Left renal cortex interstitium (tissue), 4 donors: ENCODE data around the gene HDAC6. TPM values are rescaled to one million over a fixed set of nuclear protein-coding genes. Genes with fewer than 3 reads are reported as not detected.
A peak's percentile ranks its signal among the peaks of the same experiment; 100 is the strongest.
"Not testable (repeated sequence)": the region's sequence is repeated elsewhere in the genome, so short reads cannot be mapped to it uniquely, and the experiment has no call there.

ENCODE experiments used
- DNase-seq, 4 donors: peaks; one replicate each; pipeline ENCODE4 v3.0.0-alpha.2; 2013; ENCODE audit warnings: low read depth in 4 of 4, low spot score in 2 of 4, missing footprints in 1 of 4
- polyA plus RNA-seq, 4 donors: library from polyadenylated mRNA; unstranded; fragments of 120-200 nt; gene quantifications; one replicate each; pipeline ENCODE4 v1.2.1, GENCODE V29; 2013; ENCODE audit not compliant: insufficient read length in 4 of 4

HDAC6 gene
- polyA plus RNA-seq, 4 donors, result 135 to 220 (median 177) TPM

DNA sequence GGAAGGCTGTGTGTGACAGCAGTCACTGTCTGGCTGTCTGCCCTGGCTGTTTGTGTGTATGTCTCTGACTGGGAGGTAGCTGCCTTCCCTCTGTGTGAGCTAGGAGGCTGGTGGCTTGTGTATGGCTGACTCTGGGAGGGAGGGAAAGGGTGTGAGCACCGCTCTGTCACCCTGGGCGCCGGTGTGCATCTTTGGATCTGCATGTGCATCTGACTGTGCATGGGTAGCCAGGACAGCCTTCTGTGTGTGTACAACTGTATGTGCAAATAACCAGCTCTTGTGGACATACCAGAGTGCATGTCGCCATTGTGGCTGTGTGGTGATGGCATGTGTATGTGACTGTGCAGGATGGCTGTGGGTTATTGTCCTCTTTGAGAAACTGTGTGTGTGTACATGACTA, 17.0 kb downstream of the HDAC6 start:
- no peak for DNase-seq

DNA sequence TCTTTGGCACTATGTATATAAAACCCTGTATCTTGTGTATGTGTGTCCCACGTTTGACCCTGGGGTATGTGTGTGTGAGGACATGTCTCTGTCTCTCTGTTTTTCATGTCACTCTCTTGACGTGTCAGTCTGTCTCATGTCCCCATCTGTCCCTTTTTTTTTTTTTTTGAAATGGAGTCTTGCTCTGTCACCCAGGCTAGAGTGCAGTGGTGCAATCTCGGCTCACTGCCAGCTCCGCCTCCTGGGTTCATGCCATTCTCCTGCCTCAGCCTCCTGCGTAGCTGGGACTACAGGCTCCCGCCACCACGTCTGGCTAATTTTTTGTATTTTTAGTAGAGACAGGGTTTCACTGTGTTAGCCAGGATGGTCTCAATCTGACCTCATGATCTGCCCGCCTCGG, 17.5 kb downstream of the HDAC6 start:
- DNase-seq, result not testable (repeated sequence)

GRCh38 chrX:48823053-48823452, 21.2 kb downstream of the HDAC6 start:
- no peak for DNase-seq

- no peak for DNase-seq
These were observed 22.2 kb downstream of the HDAC6 start for GRCh38 chrX:48824066-48824465.

- DNase-seq, result no peak
These were observed 24.4 kb downstream of the HDAC6 start, which contains the start of gene ERAS for GRCh38 chrX:48826135-48826875. ERAS (plus strand) TSS chrX:48826513; CDS start chrX:48829124, 2,611 bp downstream.

DNA sequence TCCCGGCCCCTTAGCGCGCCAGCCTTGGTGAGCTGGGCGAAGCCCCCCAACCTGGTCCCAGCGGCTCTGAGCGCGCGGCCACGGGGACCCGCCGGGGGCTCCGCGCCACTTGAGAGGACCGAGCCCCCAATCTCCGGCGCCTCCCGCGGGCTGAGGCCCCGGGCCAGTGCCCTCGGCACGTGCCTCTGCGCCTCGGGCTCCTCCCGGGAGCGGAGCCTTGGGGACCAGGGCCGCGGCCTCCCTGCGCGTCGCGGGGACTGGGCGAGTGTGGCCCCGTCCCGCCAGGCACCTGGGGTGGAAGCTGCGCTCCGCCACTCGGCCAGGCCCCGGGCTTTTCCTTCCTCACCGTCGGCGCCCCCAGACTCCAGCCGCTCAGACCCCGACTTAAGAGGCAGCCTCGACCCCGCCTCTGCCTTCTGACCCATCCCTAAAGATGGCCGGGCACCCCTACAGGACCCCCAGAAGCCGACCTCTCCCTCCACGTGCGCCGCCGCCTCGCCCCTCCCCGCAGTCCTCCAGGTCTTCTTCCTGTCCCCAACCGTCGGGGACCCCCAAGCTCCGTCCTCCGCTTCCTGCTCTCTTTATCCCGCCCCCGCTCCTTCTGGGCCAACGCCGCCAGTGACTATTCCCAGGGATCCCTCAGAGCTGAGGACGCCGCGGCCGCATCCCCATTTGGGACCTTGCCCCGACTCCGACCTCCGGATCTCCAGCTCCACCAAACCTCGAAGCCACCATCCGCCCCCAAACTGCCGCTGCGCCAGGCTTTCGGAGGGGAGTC, 25.2 kb downstream of the HDAC6 start:
- no peak for DNase-seq

GRCh38 chrX:48827654-48827968, 25.7 kb downstream of the HDAC6 start:
- DNase-seq, result no peak

GRCh38 chrX:48829016-48829735, 27.3 kb downstream of the HDAC6 start:
- no peak for DNase-seq

GRCh38 chrX:48831136-48831908, 29.5 kb downstream of the HDAC6 start:
- no peak for DNase-seq

DNA sequence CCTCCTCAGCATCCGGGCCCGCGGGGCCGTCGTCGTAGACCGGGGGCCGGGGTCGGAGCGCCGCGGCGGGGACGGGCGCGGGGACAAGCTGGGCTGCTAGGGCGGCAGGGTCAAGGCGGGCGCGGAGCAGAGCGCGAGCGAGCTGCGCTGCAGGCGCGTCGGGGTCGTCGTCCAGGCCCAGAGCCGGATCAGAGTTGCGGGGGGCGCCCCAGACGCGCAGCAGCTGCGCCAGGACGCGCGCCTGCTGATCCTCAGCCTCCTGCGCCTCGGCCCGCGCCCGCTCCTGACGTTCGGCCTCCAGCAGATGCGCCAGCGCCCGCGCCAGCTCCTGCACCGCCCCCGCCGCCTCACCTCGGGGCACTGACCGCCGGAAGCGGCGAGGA, 30.0 kb downstream of the HDAC6 start:
- no peak for DNase-seq

DNA sequence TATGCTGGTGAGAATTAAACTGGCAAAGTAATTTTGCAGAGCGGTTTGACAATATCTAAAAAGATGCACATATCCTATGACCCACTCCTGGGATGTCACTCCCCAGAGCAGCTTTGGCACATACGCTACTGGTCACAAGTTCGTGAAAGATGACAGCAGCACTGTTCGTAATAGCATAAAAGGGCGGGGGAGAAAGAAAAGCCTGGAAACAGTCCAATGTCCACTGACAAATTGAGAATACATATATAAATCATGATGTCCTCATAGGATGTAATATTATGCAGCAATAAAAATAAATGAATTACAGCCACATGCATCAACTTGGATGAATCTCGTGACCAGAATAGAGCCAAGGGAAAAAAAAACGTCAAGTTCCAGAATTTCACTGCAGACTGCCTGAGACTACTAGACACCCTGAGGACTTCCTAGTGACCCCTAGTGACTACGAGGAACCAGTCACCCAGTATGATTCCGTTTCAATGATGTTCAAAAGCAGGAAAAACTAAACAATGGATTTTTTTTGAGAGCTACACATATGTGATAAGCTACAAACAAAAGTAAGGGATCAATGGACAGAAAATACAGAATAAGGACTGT, 31.8 kb downstream of the HDAC6 start:
- no peak for DNase-seq

- no peak for DNase-seq
These were observed 32.5 kb downstream of the HDAC6 start for GRCh38 chrX:48834383-48834709.

GRCh38 chrX:48835524-48836329, 33.9 kb downstream of the HDAC6 start, which contains the start of gene PCSK1N:
PCSK1N (minus strand) TSS chrX:48835610; CDS start chrX:48835532, 78 bp downstream.
- peak in 1 of 4 donors; percentile 27 for DNase-seq

DNA sequence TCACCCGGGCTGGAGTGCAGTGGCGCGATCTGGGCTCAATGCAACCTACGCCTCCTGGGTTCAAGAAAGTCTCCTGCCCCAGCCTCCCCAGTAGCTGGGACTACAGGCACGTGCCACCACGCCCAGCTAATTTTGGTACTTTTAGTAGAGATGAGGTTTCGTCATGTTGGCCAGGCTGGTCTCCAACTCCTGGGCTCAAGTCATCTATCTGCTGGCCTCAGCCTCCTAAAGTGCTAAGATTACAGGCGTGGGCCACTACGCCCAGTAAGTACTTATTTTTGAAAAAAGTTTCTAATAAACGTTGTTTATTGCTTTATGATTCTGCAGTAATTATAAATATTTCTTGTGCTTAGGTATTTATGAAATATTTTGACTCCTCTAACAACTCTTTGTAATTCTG, 37.8 kb downstream of the HDAC6 start:
- no peak for DNase-seq

DNA sequence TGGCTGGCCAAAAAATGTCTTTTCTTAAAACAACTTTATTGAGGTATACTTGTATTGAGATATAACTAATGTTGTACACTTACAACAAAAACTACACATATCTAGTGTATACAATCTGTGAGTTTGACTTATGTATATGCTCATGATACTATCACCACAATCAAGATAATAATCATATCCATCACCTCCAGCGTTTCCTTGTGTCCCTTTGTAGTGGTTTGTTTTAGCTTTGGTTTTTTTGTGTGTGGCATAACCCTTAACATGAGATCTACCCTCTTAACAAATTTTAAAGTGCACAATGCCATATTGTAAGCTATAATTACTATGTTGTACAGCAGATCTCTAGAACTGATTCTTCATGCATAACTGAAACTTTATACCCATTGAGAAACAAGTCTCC, 47.0 kb downstream of the HDAC6 start:
- DNase-seq, result no peak

DNA sequence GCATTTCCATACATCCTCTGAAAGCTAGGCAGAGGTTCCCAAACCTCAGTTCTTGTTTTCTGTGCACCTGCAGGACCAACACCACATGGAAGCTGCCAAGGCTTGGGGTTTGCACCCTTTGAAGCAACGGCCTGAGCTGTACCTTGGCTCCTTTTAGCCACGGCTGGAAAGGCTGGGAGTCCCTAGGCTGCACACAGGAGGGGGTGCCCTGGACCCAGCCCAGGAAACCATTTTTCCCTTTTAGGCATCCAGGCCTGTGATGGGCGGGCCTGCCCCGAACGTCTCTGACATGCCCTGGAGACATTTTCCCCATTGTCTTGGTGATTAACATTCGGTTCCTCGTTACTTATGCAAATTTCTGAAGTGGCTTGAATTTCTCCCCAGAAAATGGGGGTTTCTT, 51.0 kb downstream of the HDAC6 start:
- DNase-seq, result no peak

- DNase-seq, result not testable (repeated sequence)
These were observed 51.6 kb downstream of the HDAC6 start for GRCh38 chrX:48853494-48853893.

DNA sequence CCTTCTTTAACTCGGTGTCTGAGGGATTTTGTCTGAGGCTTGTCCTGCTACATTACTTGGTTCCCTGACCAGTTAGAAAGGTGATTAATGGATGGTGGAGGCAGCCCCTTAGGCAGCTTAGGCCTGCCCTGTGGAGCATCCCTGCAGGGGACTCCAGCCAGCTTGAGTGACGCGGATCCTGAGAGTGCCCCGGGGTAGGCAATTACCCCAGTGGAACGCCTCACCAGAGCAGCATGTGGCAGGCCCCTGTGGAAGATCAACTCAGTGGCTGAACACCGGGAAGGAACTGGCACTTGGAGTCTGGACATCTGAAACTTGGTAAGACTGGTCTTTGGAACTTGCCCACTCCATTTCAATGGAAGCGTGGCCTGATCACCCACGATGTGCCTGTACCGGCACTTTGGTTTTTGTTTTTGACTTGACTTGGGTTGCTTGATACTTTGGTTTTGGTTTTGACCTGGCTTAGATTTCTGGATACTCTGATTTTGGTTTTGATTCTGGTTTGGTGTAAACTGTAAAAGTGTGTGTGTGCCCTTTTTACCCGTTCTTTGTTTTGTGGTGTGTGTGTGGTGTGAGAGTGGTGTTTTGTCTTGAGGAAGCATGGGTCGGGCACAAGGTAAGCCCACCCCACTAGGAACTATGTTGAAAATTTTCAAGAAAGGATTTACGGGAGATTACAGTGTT, 52.4 kb downstream of the HDAC6 start:
- not testable (repeated sequence) for DNase-seq

GRCh38 chrX:48854898-48855297, 53.0 kb downstream of the HDAC6 start:
- no peak for DNase-seq
